Placental epithelial cell (primary cell): Measurements from ENCODE around the gene JAGN1. TPM values are rescaled to one million over a fixed set of nuclear protein-coding genes. Genes with fewer than 3 reads are reported as not detected.

Source experiments
- small RNA-seq: library from RNA; depleted of rRNA; stranded (forward); fragments of <200 nt; gene quantifications from one replicate; pipeline ENCODE3, GENCODE V24; 2012
- total RNA-seq: library from RNA; depleted of rRNA; stranded (reverse); fragments of >200 nt; gene quantifications from 2 replicates; pipeline ENCODE4 v1.2.3, GENCODE V29; 2012

JAGN1 gene
- 53.0 and 72.9 TPM in 2 replicates for total RNA-seq

DNA sequence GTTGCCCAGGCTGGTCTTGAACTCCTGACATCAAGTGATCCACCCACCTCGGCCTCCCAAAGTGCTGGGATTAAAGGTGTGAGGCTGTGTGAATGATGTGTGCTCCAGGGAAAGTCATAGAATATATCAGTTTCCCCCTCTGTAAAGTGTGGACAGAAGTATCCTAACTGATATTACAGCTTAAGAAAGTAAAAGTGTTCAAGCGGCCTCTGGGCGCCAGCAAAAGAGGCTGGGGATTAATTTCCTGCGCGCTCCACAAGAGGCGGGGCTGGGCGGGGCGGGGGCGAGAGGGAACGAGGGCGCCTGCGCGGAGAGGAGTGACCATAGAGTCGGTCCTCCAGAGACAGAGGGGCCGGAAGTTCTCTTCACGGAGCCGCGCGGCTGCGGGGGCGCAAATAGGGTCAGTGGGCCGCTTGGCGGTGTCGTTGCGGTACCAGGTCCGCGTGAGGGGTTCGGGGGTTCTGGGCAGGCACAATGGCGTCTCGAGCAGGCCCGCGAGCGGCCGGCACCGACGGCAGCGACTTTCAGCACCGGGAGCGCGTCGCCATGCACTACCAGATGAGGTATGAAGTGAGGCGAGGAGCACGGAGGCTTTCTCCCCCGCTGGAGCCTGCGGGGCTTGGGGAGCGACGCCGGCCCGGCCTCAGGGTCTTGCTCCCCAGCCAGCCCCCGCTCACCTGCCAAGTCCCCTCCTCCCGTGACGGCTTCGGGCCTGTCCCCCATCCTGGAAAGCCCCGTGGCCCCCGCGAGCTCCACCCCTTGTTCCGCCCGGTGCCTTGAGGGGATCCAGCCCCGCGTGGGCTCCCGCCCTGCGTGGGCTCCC, at the start of gene JAGN1:
Gene JAGN1, plus strand, starts transcription at position 362 of the 823 bp plus-strand sequence. Its CDS starts 113 bp downstream, at position 475.

DNA sequence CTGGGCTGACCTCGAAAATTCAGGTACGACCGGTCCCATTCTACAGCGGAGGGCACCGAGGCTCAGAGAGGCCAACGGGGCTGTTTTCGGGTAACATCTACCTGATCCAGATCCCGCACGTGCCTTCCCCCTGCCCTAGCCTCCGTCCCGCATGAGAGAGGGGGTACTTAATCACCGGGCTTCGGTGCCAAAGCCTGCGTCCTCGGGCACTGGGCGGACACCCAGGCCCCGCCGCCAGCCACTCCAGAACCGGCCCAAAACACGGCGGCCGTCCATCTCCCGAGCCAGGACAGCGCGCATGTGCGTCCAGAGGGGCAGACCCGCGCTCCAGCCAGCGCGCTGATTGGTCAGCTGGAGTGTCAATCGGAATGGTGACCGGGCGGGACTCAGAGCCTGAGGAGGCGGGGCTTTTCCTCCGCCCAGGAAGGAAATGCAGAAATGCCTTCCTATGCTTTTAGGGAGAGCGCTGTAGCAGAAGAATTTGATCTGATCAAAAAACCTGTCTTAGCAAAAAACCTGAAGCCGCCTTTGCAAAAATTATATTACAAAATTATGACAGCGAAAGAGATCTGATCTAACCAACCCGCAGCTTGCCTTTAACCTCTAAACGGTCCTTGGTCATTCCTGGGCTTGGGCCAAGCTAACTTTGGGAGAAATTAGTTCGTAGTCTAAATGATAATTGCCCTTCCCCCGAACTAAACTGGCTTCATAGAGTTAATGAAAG, 46.5 kb upstream of the JAGN1 start, which contains the start of gene RPUSD3:
Gene RPUSD3, minus strand, starts transcription at position 294 of the 724 bp plus-strand sequence. Its CDS starts 18 bp downstream, at position 276.

DNA sequence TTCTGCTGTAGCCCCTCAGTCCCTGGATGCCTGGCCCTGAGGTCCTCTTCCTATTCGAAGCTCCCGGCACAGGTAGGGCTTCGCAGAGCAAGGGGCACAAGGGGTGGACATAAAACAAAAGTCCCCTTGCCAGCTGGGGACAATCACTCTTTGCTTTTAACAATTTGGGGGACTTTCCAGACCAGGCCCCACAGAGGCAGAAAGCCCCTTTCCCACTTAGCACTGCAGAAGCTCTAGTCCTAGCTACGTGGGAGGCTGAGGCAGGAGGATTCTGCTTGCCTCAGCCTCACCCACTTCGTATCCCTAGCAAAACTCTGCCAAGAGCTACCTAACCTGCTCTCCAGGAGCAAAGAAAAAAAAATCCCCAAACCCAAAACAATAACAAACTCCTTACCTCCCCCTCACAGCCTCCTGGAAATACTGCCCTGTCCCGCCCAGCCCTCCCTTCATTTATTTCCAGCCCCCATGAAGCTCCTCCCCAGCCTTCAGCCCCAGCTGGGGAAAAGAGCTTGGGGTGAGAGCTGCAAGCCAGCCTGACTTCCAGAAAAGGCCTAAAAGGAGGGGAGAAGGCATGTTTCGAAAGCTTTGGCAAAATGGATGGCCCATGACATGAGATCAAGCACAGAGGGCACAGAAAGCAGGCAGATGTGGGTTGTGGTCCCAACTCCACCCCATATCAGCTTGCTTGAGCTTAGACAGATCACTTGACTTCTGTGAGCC, 10.4 kb upstream of the JAGN1 start, which contains the start of gene CIDEC:
Gene CIDEC, minus strand, starts transcription at position 424 of the 720 bp plus-strand sequence. CDS start 1,767 bp downstream, outside the sequence.

DNA sequence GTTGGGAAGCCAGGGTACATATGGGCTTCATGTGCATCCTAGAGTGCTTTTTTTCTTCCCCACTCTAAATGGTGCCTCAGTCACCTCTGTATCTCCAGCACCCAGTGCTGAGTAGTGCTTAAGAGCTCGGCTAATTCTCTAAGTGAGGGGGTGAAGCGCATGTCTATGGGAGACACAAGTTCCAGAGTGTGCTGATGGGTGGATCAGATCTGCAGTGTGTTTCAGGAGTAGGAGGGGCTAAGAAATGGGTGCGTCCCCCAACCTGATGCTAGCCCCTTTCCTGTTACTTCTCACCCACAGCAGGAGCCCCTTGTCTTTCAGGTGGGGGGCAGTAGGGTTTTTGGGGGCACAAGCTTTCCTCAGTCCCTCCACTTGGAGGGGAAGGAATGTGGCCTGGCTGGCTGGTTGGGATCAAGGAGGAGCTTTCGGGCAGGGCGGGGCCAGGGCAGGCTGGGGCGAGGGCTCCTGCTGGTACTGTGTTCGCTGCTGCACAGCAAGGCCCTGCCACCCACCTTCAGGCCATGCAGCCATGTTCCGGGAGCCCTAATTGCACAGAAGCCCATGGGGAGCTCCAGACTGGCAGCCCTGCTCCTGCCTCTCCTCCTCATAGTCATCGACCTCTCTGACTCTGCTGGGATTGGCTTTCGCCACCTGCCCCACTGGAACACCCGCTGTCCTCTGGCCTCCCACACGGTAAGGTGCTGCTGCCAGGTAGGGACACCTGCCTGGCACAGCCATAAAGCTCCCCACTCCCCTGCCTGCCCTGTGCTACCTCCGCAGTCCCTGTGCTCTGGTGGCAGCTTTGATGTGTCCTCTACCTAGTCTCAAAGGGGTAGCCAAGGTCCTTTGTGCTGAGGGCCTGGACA, 12.2 kb downstream of the JAGN1 start, which contains the start of gene IL17RE:
Gene IL17RE, plus strand, starts transcription at position 477 of the 866 bp plus-strand sequence. Its CDS starts 85 bp downstream, at position 562.

DNA sequence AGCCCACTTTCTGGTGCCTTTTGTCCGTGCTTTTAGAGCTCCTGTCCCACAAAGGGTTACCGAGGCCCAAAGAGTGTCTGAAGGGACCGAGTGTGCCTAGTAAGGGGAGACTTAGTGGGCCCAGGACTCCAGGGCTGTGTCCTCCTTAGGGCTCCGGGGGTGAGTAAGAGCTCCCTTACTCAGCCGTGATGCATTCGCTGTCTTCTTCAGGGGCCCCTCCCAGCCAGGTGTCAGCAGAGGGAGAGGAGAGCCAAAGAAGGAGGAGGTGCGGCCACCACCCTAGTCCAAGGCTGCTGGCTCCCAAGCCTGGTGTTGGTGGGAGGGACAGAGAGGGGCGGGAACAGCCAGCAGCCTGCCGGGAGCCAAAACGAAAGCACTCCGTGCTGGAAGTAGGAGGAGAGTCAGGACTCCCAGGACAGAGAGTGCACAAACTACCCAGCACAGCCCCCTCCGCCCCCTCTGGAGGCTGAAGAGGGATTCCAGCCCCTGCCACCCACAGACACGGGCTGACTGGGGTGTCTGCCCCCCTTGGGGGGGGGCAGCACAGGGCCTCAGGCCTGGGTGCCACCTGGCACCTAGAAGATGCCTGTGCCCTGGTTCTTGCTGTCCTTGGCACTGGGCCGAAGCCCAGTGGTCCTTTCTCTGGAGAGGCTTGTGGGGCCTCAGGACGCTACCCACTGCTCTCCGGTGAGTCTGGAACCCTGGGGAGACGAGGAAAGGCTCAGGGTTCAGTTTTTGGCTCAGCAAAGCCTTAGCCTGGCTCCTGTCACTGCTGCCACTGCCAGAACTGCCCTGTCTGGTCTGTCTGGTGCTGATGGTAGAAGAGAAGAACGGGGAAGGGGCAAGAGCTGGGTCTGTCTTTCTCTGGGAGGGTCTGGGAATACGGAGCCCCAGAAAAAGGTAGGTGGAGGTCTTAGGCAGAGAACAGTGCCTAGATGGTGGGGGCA, 26.6 kb downstream of the JAGN1 start, which contains the start of gene IL17RC:
Gene IL17RC, plus strand, starts transcription at position 365 of the 947 bp plus-strand sequence. Its CDS starts 218 bp downstream, at position 583.

DNA sequence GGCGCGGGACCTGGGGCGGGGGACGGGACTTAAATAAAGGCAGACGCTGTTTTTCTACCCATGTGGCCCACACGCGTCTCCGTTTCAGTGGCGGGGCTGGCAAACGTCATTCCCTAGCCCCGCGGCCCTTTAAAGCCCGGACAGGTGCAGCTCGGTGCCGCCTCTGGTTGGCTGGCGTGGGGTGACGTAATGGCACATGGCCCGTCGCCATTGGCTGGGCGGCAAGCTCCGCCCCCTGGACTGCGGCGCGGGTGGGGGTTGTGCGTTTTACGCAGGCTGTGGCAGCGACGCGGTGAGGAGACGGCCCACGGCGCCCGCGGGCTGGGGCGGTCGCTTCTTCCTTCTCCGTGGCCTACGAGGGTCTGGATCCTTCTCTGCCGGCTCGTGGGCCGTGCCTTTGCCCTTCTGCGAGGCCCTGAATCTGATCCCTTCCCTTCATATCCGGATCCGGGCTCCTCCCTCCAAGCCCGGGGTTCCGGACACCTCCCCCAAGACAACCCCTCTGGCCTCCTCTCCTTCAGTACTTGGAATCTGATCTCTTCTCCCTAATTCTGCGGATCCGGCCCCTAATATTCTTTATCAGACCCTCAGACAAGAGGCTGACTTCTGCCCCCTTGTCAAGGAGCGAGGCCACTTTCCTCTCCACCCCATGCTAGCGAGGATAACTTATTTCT, 43.3 kb downstream of the JAGN1 start, which contains the start of gene CRELD1:
Gene CRELD1, plus strand, starts transcription at position 274 of the 674 bp plus-strand sequence. CDS start 605 bp downstream, outside the sequence.

Small RNA genes lying within 50 kb of the gene (small RNA-seq; reads per million reads assigned to genes)
- 0.14 reads per million for gene RNU6-882P

Other genes with a start within 250 kb of the JAGN1 start
- gene MTMR14, start 241.1 kb upstream of the JAGN1 start, total RNA-seq, result 27.9 and 36.7 TPM in 2 replicates
- not detected in 2 replicates for gene CPNE9, start 186.8 kb upstream of the JAGN1 start, total RNA-seq
- gene BRPF1, start 158.9 kb upstream of the JAGN1 start, total RNA-seq, result 18.5 and 18.8 TPM in 2 replicates
- 27.1 and 29.4 TPM in 2 replicates for gene OGG1, start 140.7 kb upstream of the JAGN1 start, total RNA-seq
- gene CAMK1, start 120.7 kb upstream of the JAGN1 start, total RNA-seq, result 1.6 and 2.5 TPM in 2 replicates
- gene TADA3, start 98.1 kb upstream of the JAGN1 start, total RNA-seq, result 71.1 and 83.3 TPM in 2 replicates
- gene ARPC4, start 97.5 kb upstream of the JAGN1 start, total RNA-seq, result 159 and 256 TPM in 2 replicates
- gene TTLL3, start 80.3 kb upstream of the JAGN1 start, total RNA-seq, result 24.4 and 90.3 TPM in 2 replicates
- 53.8 and 120 TPM in 2 replicates for gene RPUSD3, start 46.6 kb upstream of the JAGN1 start, total RNA-seq
- 3.5 and 5.1 TPM in 2 replicates for gene CIDEC, start 10.4 kb upstream of the JAGN1 start, total RNA-seq
- gene IL17RE, start 12.2 kb downstream of the JAGN1 start, total RNA-seq, result 44.7 and 50.6 TPM in 2 replicates
- gene IL17RC, start 26.5 kb downstream of the JAGN1 start, total RNA-seq, result 365 and 408 TPM in 2 replicates
- 33.5 and 40.8 TPM in 2 replicates for gene CRELD1, start 43.2 kb downstream of the JAGN1 start, total RNA-seq
- gene PRRT3, start 61.8 kb downstream of the JAGN1 start, total RNA-seq, result 1.8 and 3.1 TPM in 2 replicates
- 33.4 and 41.2 TPM in 2 replicates for gene EMC3, start 96.2 kb downstream of the JAGN1 start, total RNA-seq
- gene FANCD2, start 135.8 kb downstream of the JAGN1 start, total RNA-seq, result 6.3 and 9.7 TPM in 2 replicates
- not detected in 2 replicates for gene FANCD2OS, start 217.6 kb downstream of the JAGN1 start, total RNA-seq
- gene BRK1, start 225.1 kb downstream of the JAGN1 start, total RNA-seq, result 95.9 and 106 TPM in 2 replicates